GM21360 (cell line): Measurements from ENCODE around the gene KIAA1671.

ENCODE experiments used
- ATAC-seq: cut with Tn5 transposase; IDR thresholded peaks from one replicate; pipeline ENCODE4 v1.9.1; 2021; ENCODE audit warnings: mild to moderate bottlenecking, moderate library complexity; ENCODE audit not compliant: unreplicated experiment

KIAA1671 gene

DNA sequence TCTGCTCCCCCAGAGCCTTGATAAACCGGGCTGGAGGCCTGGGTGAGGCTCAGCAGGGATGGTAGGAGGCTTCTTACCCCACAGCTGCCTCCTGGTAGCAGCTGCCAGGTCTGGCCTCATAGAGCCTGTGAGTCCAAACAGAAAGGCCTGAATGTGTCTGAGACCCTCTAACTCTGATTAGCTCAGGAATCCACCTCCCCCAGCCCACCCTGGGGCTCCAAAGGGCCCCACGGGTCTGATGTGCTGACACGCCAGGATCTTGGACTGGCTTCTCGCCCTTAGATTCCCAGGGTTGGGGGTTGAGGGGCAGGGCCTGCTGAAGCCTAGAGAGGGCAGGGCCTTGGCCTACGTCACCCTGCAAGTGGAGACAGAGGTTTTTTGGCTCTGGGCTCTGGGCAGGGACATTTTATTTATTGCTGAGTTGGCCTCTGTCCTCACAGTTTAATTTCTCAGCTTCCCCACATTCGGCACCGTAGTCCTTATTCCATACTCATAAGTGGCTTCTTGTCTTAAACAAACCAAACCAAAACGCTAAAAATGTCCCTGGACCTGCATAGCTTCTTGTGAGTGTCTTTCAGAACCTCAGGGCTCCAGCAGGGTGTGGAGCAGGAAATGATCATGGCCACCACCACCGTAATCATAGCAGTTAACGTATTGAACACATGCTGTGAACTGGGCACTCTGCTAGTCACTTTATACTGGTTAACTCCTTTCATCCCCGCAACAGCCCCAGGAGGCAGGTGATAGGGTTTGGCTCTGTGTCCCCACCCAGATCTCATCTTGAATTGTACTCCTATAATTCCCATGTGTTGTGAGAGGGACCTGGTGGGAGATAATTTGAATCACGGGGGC lies 25.1 kb downstream of the KIAA1671 start:
- ATAC-seq = no peak

DNA sequence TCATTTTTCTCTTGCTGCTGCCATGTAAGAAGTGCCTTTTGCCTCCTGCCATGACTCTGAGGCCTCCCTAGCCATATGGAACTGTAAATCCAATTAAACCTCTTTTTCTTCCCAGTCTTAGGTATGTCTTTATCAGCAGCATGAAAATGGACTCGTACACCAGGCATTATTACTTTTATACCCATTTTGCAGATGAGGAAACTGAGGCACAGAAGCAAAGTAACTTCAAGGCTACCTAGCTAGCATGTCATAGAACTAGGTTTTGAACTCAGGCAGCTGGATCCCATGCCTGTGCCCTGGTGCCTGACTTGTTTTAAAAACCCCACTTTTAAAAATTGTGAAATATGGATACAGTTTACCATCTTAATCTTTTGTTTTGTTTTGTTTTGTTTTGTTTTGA lies 25.8 kb downstream of the KIAA1671 start:
- ATAC-seq = no peak

DNA sequence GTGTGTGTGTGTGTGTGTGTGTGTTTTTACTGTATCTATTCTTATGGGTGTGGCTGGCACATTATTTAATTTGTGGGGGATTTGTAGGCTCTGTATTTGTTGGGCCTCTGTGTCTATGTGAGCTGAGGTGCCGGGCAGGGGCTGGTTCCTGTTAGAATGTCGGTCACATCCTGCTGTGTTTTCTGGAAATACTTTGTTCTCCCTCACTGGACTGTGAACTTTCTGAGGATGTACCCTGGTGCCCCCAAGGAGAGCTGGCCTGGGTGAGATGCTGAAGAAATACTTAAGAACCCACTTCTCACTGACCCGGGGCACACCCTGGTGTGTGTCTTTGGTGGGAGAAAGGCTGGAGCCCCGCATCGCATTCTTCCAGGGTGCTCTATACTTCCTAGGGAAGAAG lies 28.6 kb downstream of the KIAA1671 start:
- no peak for ATAC-seq

DNA sequence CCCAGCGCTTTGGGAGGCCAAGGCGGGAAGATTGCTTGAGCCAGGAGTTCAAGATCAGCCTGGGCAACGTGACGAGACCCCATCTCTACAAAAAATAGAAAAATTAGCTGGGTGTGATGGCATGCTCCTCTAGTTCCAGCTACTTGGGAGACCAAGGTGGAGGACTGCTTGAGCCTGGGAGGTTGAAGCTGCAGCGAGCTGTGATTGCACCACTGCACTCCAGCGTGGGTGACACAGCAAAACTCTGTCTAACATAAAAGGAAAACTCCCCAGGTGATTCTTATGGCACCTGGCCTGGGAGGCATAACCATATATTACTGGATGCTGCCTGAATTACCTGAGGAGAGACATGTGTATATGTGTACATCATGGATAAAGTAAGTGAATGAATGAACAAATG lies 29.1 kb downstream of the KIAA1671 start:
- ATAC-seq = no peak

DNA sequence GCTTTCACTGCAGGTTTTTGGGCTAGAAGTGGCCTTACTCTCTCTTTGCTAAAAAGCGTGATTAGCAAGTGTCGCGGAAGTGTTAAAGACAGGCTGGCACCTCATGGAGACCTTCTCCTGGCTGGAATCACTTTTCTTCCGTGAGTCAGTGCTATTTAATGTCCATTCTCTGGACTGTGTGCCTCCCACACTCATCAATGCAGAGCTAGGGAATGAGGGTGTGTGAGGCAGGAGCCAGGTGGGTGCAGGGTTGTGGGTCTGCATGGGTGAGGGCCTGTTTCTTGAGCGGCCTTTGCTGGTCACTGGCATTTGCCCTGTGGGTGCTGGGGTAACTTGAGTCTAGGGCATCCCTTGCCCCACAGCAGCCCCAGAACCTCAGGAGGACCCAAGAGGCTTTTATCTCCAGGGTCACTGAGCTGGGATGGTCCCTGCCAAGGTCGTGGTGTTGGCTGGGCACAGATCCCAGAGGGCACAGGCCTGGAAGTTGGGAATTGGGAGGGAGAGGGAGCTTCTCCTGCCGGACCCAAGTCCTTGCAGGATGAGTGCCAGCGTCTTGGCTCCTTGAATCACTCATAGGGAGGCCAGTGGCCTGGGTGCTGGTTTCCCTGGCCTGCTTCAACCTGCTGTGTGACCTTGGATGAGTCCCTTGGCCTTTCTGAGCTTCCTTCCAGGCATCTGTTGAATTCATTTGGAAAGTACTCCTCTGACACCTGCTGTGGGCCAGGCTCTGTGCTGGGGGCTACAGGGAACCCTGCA lies 30.0 kb downstream of the KIAA1671 start:
- ATAC-seq = no peak

DNA sequence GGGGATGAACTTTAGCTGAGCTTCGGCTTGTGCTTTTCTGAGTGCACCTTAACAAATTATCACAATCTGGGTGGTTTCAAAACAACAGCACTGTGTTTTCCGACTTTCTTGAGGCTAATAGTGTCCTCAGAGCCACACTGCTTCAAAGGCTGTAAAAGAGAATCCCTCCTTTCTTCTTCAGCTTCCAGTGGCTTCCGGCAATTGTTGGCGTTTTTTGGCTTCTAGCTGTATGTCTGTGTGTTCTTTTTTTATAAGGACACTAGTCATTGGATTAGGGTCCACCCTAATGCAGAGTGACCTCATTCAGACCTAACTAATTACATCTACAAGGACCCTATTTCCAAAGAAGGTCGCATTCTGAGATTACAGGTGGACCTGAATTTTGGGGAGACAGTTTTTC lies 30.6 kb downstream of the KIAA1671 start:
- no peak for ATAC-seq

DNA sequence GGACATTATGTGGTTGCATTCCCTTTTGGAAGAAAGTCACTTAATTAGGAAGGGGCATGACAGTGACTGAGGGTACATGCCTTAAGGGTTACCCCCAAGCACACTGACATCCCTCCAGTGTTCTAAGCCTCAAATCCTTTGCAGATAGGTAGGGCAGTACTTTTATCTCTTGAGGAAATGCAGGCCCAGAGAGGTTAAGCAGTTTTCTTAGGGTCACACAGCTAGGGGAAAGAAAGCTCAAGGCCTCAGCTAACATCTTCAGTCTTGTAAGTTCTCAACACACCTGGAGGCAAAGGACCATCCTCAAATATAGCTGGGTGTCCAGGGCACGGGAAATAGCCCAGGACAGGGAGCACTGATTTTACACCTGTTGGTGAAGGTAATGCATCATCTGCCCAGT lies 31.6 kb downstream of the KIAA1671 start:
- ATAC-seq = no peak

DNA sequence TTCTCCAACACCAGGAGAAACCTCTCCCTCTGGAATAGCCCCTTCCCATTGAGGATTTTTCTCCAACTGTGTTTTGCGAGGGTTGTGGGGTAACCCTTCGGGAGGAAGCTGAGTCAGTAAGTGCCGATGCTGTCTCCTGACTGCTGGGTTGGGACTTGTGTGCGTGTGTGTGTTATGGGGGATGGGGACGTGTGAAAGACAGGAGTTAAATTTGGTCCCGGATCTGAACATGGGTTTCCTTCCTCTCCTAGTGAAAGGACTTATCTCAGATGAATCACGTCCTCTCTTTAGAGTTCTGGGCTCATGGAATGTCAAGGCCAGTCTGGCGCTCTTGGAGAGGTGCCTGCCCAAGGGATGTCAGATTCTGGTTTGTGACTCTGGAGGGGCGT lies 33.3 kb downstream of the KIAA1671 start:
- ATAC-seq = no peak

DNA sequence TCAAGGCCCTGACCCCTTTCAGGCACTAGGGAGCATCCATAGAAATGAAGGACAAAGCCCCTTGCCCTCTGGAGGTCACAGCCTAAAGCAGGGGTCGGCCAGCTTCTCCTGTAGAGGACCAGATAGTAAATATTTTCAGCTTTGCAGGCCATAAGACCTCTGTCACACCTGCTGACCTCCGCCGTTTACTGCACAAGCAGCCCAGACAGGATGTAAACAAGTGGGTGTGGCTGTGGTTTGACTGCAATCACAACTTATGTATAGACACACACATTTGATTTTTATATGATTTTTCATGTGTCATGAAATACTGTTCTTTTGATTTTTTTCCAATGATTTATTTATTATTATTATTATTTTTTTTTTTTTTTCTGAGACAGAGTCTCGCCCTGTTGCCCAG lies 34.3 kb downstream of the KIAA1671 start:
- ATAC-seq = no peak

DNA sequence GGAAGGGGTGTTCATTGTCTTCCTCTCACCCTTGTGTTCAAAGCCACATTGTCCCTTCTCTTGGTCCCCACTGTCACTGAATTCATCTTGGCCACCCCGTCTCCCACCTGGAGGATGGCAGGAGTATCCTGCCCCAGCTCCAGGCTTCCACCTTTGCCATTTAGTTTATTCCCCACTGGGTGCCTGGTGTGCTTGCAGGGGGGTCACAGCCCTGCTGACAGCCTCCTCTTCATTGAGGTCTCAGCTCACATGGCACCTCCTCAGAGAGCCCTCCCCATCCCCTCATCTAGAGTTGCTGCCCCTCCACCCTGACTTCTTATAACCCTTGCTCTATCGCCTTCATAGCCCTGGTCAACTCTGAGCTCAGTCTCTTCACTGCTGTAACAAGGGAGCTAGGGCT lies 36.6 kb downstream of the KIAA1671 start:
- no peak for ATAC-seq

DNA sequence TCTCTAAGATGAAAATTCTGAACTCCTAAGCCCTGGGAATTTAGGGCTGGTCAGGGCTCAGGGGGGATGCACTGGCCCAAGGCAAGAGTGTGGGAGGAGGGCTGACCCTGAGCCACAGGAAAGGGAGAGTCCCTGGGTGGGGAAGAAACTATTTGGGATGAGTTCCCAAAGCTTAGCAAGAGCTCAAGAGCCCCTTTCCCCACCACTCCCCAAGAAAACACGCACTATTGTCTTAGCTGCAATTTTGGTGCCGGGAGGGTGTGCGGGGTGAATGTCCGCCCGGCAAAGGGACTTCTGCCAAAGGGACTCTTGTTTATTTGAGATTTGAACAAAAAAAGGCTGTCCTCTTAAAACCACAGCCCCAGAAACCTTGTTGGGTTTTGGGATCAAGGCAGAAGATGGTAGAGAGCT lies 37.0 kb downstream of the KIAA1671 start:
- ATAC-seq = no peak

DNA sequence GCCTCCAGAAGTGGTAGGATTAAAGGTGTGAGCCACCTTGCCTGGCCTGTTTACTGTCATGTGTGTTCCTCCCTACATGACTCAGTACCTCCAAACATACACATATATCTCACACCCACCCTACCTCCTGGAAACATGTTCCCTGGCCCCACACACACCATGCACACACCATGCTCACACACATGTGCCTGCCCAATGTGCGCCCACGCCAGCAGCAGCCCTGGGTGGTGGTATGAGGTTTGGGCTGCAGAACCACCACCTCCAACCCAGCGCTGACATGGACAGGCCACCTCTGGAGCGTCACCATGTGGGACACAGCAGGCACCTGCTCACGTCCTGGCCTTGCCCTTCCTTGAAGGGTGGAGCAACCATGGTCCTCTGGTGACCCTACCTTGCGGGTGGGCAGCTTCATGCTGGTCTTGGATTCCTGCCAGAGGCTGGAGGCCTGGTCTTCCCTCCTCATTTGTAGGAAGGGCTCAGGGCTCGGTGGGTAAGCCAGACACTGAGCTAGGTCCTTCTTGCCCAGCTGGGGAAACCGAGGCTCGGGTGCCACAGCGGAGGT lies 37.9 kb downstream of the KIAA1671 start:
- ATAC-seq = no peak

DNA sequence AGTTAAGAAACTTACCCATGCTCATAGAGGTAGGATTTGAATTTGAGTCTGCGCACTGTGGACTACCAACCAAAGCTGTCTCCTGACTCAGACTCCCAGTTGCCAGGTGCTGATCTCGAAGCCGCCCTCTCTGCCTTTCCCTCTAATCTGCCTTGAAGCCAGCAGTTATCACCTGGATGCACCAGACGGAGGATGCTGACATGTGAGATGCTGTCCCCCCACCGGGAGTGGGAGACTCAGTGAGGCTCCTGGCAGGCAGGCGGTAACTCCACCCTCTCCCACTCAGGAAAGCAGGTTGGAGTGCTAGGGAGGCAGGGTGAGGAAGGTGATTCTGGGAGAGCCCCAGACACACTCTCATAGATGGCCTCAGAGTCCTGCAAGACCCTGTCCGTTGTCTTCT lies 40.4 kb downstream of the KIAA1671 start:
- ATAC-seq = no peak

DNA sequence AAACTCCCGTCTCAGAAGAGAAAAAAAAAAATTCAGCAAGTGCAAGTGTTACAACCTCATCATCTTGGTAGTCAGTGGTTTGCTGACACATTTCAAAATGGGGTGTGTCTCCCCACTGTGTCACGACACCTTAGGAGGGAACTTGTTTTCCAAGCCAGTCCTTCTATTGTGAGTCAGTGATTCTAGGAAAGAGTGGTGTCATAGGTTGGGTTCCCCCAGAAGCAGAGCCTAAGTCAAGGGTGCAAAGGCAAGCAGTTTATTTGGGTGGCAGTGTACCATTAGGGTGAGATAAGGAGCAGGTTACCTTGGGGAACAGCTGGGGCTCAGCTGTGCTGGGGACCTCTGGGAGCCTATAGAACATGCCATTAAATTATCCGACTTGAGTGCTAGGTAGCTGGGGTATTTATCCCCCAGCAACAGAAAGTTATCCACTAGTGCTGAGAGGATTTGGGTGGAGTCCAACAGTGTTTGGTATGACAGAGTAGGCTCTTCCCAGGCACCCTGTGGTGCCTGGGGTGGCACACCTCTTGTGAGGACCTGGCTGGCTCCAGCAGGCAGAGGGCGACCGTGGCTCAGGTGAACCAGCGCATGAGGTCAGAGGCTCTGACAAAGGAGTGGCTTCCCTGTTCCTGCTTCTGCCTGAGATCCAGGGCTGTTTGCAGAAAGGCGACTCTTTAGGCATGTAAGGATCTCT lies 41.7 kb downstream of the KIAA1671 start:
- ATAC-seq = no peak

DNA sequence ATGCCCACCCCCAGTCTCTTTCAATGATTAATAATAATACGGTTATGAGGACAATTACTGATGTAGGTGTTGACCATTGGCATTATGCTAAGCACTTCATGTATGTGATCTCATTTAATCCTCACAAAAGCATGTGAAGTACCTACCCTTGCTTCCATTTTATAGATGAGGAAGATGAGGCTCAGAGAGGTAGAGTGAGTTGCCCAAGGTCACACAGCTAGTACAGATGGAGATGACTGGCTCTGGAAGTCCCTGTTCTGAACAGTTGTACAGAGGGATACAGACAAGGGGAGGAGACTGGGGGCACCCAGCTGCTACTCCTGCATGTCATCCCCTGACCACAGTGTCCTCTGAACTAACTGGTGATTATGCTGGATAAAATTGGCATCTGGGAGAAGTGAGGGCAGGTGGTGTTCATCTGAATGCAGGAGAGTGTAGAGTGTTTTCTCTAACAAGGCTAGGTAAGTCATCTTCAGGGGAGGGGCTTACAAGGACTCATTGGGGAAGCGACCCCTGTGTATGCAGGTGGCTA lies 43.2 kb downstream of the KIAA1671 start:
- no peak for ATAC-seq

DNA sequence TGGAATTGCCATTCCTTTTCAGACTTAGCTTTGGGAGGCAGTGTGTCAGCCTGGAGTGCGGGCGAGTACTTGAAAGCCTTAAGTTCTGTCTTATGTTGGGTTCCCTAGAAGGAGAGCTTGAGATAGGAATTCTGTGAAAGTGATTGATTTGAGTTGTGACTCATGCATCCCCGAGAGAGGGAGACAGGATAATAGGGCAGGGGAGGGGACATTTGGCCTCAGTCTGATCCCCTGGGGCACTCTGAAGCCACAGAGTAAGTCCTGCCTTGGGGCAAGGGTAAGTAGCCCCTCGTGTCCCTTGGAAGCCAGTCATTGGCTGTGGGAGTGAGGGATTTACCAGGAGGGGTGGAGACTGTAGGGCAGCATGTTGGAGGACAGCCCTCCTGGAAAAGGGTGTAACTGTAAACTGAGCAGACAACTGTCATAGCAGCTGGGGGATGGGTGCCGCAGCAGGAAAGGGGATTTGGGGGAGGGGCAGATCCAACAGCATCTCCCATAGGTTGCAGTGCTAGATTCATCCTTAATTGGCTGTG lies 44.0 kb downstream of the KIAA1671 start:
- no peak for ATAC-seq

DNA sequence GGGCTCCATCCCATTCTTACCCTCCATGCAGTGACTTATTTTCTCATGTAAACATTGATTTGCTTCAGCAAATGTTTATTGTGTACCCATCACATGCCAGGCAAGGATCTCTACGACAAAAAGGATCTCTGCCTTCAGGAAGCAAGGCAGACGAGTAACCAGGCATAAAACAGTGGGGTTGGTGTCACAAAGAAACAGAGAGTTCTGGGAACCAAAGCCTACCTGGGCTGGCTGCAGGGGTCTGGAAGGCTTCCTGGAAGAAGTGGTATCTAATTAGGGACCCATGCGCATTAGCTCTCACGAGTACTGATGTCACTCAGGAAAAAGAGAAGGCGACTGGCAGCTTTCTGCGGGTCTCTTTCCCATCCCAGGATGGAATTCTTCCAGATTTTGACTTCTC lies 44.5 kb downstream of the KIAA1671 start:
- ATAC-seq = no peak

DNA sequence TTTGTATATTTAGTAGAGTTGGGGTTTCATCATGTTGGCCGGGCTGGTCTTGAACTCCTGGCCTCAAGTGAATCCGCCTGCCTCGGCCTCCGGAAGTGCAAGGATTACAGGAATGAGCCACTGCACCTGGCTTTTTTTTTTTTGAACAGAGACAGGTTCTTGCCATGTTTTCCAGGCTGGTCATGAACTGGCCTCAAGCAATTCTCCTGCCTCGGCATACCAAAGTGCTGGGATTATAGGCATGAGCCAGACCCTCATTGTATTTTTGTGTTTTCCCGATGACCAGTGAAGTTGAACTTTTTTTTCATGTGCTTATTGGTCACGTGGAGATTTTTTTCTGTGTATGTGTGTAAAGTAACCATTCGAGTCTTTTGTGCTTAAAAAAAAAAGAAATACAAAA lies 48.2 kb downstream of the KIAA1671 start:
- no peak for ATAC-seq

DNA sequence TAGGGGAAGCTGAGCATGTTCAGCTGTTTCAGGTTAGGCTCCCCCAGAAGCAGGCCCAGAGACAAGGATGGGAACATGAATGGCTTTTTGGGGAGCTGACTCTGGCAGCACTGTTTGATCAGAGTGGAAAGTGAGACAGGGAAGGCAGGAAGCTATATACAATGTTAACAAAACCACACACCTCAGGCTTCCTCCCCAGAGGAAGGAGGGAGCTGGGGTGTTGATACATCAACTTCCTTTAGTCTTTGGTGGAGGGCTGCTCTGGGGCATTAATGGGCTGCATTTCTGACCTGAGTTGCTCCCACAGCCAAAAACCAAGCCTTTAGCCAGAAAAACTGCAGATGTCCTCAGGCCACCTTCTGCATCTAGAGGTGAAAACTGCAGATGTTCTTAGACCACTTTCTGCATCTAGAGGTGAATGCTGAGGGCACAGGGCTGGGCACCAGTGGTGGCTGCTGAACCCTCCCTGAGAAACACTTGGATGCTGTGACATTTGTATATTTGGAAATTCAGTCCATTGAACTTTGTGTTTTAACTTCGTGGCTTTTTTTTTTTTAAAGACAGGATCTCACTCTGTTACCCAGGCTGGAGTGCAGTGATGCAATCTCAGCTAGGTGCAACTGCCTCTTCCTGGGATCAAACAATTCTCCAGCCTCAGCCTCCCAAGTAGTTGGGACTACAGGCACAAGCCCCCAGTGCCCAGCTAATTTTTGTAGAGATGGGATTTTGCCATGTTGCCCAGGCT lies 49.9 kb downstream of the KIAA1671 start:
- no peak for ATAC-seq

DNA sequence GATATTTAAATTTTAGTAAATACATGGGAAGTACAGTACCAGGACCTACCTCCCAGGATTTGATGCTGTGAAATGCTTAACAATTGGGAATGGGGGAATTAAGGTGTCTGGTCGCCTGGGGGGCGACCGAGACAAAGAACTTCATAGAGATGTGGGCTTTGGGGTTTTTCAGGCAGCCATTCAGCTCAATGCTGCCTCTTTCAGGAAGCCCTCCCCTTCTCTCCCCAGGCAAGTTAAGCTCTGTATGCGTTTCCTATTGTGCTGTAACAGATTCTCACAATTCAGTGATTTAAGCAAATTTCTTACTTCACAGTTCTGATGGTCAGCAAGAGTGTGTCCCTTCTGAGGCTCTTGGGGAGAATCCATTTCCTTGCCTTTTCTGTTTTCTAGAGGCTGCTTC lies 53.8 kb downstream of the KIAA1671 start:
- ATAC-seq = no peak
